HCEC 1CT (cell line): Measurements from ENCODE around the gene PLEKHA1.

ENCODE experiments used
- DNase-seq: peaks from one replicate; pipeline ENCODE4 v3.0.0-alpha.2; 2017

The PLEKHA1 gene

DNA sequence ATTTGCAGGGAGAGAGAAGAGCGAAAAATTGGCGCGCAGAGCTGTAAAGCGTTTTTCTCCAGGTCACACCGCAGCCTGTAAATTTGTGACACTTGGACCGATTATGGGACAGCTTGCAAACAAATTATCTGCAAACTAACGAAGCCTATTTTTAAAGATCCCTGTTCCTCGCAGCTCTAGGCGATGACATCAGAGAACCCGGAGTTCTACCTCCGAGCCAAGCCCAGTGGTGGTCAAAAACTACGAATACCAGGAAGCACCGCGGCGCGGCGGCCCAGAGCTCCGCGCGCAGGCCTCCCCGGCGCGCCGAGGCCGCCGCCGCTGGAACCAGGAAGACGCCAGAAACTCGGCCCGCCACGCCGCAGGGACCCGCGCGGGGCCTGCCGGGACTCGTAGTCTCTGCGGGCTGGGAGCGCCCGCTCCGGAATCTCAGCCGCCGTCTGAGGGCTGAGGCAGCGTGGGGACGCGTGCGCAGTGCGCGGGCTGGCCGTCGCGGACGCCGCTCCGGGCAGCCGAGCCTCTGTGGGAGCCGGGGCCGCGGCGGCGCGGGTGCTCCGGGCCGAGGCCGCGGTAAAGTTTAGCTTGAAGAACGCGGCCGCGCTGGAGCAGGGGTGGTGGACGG lies at the start of gene PLEKHA1:
PLEKHA1 (plus strand) TSS at position 472 of the 622 bp plus-strand sequence. CDS start 18,493 bp downstream, outside the sequence.
- DNase-seq = peak; percentile 97

DNA sequence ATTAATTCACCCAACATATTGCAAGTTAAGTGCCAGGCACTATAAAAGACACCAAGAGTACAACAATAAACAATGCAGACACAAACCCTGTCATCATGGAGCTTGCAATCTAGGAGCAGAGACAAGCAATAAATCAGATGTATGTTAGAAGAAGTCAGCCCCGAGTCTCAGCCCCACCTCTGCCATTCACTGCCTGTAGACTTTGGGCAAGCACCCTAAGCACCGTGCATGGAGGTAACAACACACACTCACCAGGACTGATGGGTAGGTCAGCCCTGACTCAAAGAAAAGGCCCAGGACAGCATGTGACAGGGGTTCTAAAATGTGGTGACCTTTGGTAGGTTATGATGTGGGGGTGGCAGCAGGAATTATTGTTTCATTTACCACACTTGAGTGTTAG lies 49.3 kb upstream of the PLEKHA1 start:
- DNase-seq = no peak

DNA sequence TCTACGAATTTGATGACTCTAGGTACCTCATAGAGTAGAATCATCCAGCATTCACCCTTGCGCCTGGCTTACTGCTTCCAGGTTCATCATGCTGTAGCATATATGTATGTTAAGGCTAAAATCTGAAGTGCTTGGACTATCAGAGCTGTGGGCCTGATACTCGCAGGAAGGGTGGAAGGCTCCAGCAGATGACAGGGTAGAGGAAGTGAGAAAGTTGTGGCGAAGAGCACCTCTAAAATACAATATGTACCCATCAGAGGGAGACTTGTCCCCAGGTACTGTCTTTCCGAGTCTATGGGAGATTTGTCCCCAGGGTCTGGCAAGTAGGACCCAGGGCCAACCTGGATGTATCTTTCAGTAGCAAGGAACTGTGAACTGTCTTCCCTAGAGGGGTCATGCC lies 48.1 kb upstream of the PLEKHA1 start:
- DNase-seq = no peak

DNA sequence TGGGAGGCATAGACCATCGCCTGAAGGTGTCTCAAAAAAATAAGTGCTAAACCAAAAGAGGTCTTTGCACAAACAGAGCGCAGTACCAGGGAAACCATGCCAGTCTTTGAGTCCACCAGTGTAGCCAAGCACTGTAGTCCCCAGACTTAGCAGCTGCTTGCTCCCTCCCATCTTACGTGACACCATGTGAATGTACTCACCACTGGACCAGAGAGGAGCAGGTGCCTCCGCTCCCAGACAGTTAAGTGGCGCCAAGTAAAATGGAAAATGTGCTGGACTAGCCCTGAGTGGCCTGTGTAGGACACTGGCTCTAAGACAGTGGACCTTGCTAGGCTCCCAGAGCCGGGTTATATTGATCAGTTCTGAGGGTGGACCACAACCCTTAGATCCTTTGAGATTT lies 47.7 kb upstream of the PLEKHA1 start:
- DNase-seq = no peak

DNA sequence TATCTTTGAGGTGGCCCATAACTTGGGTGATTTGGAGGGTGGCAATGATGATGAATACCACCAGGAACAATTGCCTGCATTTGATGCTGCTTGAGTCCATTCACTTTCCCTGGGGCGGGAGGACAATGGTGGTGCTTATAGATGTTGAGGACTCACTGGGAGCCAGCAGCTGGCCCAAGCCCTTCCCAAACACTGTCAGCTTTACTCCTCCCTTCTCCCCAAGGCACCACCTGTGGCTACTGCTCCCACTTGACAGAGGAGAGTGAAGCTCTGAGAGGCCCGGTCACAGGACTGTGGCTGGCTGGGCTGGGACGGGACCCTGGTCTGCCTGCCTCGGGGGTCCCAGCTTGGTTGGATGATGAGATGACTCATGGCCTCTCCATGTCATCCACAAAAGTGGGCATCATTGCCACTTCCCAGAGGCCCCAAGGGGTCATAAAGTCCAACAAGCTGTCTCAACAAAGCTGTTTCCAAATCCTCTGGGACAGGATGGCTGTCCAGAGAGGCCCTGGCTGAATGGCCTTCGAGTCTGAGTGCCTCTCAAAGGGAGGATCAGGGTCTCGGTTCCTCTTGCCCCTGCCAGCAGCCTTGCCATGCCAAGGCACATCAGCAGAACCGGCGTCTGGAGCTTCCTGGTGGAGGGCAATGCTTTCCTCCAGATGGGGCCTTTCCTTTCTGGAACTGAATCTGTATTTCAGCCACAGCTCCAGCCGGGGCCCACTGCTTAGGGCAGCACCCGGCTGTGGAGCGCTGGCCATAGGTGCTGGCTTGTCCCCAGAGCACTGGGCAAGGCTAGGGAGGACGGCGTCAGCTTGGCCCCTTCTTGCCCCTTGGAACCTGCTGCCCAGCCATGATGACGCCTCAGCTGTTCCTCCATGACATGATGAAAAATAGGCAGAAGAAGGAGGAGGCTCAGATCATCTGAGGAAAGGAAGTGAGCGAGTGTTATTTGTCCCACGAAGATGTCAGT lies 47.0 kb upstream of the PLEKHA1 start:
- DNase-seq = no peak

DNA sequence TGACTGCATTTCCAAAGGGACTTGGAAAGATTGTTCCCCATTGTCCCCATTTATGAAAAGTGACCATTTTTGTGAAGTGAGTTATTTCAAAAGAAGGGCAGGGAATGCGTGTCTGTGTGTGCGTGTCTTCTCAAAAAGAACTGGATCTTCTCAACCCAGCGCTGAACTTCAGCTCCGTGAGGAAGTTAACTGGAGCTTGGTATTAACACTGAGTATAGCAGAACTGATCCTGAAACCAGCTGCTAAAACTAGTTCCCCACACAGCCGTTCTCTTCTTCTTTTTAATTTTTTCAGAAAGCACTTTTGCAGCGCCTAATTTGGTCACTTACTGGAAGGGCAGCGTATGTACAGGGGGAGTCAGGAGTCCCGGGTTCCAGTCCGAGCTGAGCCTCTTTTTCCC lies 45.8 kb upstream of the PLEKHA1 start:
- DNase-seq = no peak

DNA sequence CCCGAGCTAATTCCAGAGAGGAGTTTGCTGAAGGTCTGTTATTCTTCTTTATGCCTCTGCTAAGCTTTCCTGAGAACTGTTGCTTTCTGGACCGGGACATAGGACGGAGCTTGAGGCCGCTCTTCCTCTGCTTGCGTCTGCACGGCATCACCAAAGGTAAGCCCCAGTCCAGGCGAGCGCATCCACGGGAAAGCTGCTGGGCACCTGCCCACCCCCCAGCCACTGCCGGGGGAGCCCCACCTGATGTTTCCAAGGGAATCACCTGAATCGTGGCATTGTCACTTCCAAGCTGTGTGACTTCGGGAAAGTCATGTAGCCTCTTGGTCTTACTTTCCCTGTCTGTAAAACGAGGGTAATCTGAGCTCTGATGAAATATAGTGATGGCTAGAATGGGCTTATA lies 45.1 kb upstream of the PLEKHA1 start:
- DNase-seq = no peak

DNA sequence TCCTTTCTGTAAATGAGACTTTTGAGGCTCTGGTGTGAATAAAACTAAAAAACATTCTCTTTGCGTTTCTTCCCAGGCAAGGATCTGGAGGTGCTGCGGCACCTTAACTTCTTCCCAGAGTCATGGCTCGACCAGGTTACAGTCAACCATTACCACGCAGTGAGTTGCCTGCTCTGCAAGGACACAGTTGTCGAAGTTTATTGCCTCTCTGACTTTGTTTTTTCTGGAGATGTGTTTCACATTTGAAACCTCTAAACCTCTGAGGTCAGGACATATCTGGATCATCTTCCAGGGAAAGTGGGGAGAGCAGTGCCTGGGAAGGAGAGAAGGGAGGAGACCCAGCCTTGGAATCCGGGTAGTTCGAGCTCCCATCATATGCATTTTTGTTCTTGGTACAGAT lies 43.4 kb upstream of the PLEKHA1 start:
- no peak for DNase-seq

DNA sequence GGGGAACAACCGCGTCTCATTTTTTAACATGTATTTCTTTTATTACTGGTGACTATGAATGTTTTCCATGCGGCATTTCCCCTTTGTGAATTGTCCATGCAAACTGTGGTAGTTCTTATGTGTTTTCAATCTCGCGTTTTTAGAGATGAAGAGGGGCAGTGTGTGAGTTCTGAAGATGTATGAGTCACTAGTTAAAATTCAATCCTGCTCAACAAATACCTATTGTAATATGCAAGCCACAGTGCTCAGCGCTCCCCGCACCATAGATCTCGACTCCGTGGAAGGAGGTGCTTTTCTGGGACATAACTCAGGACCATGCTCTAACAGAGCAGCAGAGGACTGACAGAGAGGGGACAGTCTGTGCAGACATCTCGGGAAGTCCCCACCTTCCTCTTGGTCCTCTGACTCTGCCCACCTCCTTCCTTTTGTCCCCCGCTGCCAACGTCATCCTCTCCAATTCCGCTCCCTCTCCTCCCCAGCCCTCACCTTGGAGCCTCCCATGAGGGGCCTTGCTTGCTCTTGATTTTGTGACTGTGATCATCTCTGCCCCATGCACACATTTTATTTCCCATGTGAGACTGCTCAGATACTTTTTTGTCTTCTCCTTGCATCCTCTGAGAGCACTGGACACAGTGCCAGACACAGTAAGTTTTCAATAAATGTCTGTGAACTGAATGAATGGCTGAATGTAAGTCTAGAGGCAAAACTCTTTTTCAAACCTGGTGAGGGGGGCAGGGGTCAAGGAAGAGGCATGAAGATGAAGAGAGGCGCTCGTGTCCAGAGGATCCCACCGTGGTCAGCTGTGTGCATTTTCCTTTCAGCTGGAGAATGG lies 42.7 kb upstream of the PLEKHA1 start:
- DNase-seq = no peak

DNA sequence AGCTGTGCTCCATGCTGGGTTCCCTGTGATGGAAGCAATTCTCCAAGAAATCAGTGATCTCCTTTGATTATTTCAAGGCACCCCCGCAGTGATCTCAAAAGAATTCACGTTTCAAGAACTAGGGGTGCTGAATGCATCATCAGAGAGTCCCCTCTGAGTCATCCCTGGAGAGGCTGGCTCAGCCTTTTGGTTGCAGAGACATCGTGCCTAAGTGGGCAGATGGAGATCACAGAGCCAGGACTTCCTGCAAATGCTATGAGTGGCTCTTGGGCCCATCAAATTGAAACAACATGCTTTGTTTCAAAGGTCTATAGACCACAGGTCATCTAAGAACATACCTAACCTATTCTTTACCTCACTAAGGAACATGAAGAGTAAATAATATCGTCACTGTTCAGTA lies 41.5 kb upstream of the PLEKHA1 start:
- DNase-seq = peak; percentile 49

DNA sequence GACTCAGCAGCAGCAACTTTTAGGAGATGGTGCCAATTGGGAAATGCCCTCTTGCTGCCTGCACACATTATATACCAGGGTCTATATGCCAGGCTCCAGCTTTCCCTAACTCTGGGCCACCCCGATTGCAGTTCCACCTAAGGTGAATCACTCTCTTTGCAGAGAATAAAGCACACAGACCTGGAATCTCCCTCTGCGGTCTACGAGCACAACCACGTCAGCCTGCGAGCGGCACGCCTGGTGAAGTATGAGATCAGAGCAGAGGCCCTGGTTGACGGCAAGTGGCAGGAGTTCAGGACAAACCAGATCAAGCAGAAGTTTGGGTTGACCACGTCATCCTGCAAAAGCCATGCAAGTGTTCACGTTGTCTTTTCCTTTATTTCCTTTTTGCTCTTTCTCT lies 38.2 kb upstream of the PLEKHA1 start:
- DNase-seq = no peak

DNA sequence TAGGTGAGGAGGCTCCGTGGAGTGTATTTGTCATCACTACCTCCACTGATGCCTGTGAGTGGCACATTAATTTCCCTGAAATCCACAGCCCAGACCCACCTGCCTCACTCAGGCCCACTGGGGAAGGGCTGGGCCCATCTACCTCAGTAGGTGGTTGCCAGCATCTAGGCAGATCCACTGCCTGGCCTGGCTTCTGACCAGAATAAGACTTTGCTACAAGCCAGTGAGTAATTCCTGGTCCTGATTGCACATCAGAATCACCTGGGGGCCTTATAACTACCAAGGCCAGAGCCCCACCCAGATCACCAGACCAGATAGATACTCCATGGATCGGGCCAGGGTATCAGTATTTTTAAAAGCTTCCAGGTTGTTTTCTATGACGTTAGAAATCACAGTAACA lies 37.5 kb upstream of the PLEKHA1 start:
- no peak for DNase-seq

DNA sequence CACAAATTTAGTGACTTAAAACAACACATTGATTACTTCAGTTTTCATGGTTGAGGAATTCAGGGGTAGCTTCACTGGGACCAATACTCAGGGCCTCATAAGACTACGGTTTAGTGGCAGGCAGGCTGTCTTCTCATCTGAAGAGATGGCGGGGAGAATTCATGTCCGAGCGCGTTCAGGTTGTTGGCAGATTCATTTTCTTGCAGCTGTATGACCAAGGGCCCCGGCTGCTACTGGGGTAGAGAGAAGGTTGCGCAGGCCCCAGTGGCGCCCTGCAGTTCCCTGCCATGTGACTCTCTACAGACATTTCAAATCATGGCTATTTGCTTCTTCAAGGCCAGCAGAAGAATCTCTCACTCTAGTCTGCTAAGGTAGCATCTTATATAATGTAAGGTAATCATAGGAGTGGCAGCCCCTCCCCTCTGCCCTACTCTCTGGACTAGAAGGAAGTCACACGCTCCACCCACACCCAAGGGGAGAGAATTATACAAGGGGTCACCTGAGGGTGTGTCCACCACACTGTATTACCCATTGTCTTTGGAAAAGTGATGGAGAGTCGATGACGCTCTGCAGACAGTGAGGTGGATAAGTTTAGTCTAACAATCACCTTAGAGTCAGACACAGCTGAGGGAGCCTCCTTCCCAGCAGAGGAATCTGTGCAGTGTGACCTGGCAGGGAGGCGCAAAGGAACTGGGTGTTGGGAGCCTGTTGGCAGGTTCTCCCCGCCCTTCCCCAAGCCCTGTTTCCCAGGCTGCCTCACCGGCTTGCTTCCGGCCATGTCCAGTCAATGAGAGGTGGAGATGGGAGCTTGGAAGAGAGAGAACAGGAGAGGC lies 35.7 kb upstream of the PLEKHA1 start:
- no peak for DNase-seq

DNA sequence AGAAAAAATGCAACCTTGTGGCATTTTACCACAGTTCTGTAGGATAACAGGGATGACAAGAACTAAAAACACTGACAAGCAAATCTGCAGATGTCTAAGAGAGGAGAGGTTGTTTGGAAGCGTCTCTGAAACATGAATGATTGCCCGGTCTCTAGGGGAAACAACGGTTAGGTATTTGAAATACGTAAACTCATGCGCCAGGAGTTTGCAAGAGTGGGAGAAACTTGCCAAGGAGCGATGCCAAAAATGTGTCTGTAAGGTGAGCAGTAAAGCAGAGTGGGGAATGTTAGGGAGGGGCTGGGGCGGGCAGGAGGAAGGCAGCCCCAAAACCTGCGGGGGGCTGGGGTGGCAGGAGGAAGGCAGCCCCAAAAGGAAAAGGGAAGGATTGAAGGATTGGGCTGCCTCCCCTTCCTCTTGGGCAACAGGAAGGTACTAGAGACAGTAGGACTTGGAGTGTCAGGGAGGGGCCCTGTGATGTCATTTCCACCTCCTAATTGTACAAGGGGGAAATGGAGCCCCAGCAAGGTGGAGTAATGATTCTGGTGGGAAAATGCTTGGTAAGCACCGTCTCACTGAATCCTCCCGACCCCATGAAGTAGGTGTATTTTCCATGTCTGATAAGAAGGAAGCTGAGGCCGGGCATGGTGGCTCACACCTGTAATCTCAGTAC lies 33.2 kb upstream of the PLEKHA1 start:
- no peak for DNase-seq

DNA sequence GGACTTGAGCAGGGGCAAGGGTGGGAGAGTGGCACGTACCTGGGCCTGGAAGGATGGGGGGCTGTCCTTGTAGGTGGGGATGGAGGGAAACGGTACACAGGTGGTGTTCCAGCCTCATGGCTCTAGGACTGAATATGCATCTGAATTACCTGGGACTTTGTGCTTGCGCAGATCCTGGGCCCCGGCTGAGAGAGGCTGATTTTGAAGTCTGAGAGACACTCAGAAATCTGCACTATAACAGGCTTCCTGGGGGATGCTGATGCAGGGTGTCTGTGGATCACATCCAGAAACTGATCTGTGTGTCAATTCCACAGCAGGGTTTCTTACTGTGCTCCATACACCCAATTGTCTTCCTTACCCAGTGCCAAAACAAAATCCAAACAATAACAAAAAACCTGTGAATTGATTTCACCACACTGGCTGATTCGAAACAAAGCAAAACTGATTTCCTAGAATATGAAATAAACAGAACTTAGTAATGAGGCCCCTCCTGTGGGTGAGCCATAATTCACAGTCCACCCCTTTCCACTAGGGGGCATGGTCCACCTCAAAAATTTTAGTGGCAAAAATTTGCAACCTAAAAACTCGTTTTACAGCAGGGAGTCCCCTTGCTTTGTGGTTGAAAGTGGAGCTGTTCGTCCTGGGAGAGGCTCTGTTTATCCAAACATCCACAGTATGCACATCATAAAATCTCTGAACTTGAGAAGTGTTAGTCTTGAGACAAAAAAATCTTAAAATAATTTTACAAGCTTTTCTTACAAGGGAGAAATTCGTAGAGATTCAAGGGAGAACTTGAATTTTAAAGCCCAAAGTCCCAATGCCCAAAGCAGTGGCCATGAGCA lies 32.0 kb upstream of the PLEKHA1 start:
- DNase-seq = peak; percentile 55

DNA sequence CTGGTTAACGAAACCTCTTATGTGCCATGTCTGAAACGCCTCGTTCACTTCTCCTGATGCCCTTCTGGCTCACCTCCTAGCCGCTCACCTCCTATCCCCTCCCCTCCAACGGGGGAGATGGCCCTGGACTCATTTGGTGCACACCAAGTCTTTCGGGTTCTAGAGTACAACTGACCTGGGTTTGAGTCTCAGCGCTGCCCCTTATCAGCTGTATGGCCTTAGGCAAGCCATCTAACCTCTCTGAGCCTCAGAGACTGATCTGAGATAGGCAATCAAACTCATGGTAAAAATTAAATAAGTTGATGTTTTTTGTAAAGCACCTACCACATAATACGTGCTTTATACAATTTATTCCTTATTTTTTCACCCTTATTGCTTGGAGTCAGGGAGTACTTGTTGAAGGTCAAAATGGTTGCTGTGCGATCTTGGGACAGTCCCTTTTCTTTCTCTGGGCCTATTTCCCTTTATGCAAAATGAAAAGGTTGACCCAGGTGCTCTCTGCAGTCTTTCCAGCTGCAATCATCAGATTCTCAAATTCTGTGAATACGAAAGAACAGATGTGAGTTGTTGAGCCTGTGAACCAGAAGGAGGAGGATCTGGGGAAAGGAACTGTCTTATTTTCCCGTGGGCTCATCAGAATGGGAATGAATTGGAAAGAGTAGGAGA lies 31.2 kb upstream of the PLEKHA1 start:
- DNase-seq = no peak

DNA sequence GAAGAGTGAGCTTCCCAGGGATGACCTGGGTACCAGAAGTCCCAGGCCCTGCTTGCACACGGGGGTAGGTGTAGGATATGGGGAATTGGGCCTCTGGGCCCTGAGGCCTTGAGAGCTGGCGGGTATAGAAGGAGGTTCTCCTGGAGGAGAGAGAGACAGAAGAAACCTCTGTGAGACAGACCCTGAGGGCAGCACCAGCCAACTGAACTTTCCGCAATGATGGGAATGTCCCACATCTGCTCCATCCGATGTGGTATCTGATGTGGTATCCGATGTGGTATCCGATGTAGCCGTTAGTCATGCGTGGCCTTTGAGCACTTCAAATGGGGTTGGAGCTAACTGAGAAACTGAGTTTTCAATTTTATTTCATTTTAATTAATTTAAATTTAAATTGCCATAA lies 30.6 kb upstream of the PLEKHA1 start:
- DNase-seq = no peak

DNA sequence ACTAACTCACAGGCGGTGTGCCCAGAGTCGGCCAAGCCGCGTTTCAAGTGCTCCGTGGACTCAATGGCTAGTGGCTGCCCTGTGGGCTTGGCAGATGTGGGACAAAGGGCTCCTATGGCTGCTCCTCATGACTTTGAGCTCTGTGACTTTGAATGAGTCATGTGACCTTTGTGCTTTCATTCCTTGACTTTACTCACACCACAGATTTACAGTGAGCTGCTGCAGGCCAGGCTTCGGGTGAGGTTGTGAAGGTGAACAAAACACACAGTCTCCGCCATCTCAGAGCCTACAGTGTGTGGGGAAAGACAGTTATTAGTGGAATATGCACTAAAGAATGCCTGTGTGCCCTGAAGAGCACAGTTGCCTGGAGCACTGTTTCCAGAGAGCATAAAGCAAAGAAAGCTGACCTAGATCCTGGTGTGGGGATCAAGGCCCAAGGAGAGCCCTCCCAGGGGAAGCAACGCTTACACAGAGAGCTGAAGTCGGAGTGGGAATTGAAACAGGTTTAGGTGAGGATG lies 29.7 kb upstream of the PLEKHA1 start:
- DNase-seq = peak; percentile 74

DNA sequence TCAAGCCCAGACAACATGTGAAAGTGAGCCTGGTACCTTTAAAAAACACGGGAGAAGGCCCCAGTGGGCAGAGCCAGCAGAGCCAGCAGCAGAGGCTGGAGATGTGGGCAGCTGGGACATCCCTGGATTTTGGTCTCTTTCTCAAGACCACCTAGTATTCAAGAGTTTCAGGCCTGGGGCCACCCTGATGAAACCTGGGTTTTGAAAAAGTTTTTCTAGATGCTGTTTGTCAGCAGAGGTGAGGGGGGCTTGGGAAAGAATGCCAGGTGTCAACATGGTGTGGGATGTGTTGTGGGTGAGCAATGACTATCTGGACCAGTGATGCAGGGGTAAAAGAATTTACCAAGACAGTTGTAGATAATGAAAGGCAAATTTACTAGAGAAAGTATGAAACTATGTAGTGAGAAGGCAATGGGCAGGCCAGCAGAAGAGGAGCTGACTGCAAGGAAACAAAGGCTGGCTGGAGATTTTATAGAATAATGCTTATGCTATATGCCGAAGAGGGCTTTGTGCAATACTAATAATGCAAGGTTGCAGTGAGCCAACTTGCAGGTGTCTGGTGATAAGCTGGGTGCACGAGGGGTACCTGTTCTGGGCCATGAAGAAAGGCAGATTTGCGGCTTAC lies 28.1 kb upstream of the PLEKHA1 start:
- DNase-seq = no peak
